Kidney (tissue), 14 donors: Measurements from ENCODE around the gene PDLIM5. TPM values are rescaled to one million over a fixed set of nuclear protein-coding genes. Genes with fewer than 3 reads are reported as not detected.
"Not testable (repeated sequence)": the region's sequence is repeated elsewhere in the genome, so short reads cannot be mapped to it uniquely, and the experiment has no call there.

ENCODE experiments used
- DNase-seq, 5 donors: peaks; one replicate each; pipeline ENCODE4 v3.0.0-alpha.2; 2013 to 2020
- FAIRE-seq: peaks from 2 replicates; lab custom pipeline; 2012; peaks lifted over from hg19 to GRCh38; lab: Jason Lieb, UNC
- H3K27ac ChIP-seq, 2 donors: one replicate each; pipeline ENCODE4 v1.7.0; 2013; ENCODE audit warnings: low read depth in 2 of 2, low read length in 2 of 2, inconsistent platforms in 1 of 2
- H3K27me3 ChIP-seq: one replicate; pipeline ENCODE4 v1.7.1; 2013; ENCODE audit warnings: low read length, inconsistent platforms; ENCODE audit not compliant: control insufficient read depth, insufficient read depth
- H3K36me3 ChIP-seq, 3 donors: one replicate each; pipeline versions ENCODE4 v1.7.0 to v1.7.1; 2013; ENCODE audit warnings: low read length in 3 of 3, control low read depth in 1 of 3, inconsistent platforms in 1 of 3; ENCODE audit not compliant: insufficient read depth in 3 of 3, control insufficient read depth in 2 of 3
- H3K4me1 ChIP-seq, 3 donors: one replicate each; pipeline versions ENCODE4 v1.7.0 to v1.7.1; 2013; ENCODE audit warnings: low read length in 3 of 3, inconsistent platforms in 1 of 3, low read depth in 1 of 3; ENCODE audit not compliant: control insufficient read depth in 2 of 3, insufficient read depth in 2 of 3
- H3K4me3 ChIP-seq, 3 donors: one replicate each; pipeline versions ENCODE4 v1.7.0 to v1.8.1; 2013; ENCODE audit warnings: low read length in 3 of 3, control low read depth in 1 of 3, inconsistent platforms in 1 of 3
- H3K9ac ChIP-seq, 3 donors: one replicate each; pipeline versions ENCODE4 v1.7.0 to v1.7.1; 2013; ENCODE audit warnings: low read length in 3 of 3, control low read depth in 1 of 3, inconsistent platforms in 1 of 3
- H3K9me3 ChIP-seq, 3 donors: one replicate each; pipeline versions ENCODE4 v1.7.0 to v1.7.1; 2013; ENCODE audit warnings: low read length in 3 of 3, control low read depth in 1 of 3, inconsistent platforms in 1 of 3; ENCODE audit not compliant: control insufficient read depth in 2 of 3, insufficient read depth in 1 of 3
- CTCF ChIP-seq: IDR thresholded peaks from 3 replicates; pipeline ENCODE4 v1.5.1; 2012; ENCODE audit warnings: mild to moderate bottlenecking, moderate library complexity, borderline replicate concordance; ENCODE audit not compliant: insufficient read depth; ENCODE audit errors: extremely low read depth
- intact Hi-C: fragments of 100-400 bp; cut with DNase I; formaldehyde crosslinking; loops from one replicate; pipeline ENCODE4 v1.11.1; 2022
- polyA plus RNA-seq: library from polyadenylated mRNA; stranded (reverse); fragments of 350-450 nt; fragmentation: Illumina TruSeq; extraction: RNeasy Lipid Tissue Mini Kit (QIAGEN cat#74804); gene quantifications from one replicate; pipeline ENCODE4 v1.2.3, GENCODE V29; 2014; ENCODE audit warnings: low read depth, low replicate concordance; ENCODE audit not compliant: insufficient read depth
- total RNA-seq: library from RNA; stranded (reverse); fragmentation: NEBNext Ultra II Directional; extraction: Animal tissue kit (Norgen Biotek cat#: 25700); gene quantifications from one replicate; pipeline ENCODE4 v1.2.1, GENCODE V29; 2021
- donor health status: control.
- donor health status: control.
- donor health status: control.
- donor health status: control.
- donor health status: control.
- donor health status: DM: yes; HTN: yes; CAD: no.
- donor health status: Normal renal cell carcinoma (clear cell type).

Gene PDLIM5
- total and polyA plus RNA-seq, 2 donors from 2014 or later = 24.3 to 167 TPM

- no peak for TF ChIP-seq CTCF
- DNase-seq (no peak), FAIRE-seq (no peak)
- H3K9ac ChIP-seq = no peak overlapping the region
- intact Hi-C loops = no loop called here
- no peaks in the 10 kb centered on the region for H3K4me1 ChIP-seq
- H3K27me3 ChIP-seq = no peaks in the 10 kb centered on the region
- peaks cover 0 to 11% (median 7%) of the 10 kb centered on the region in 3 donors for H3K36me3 ChIP-seq
- H3K27ac ChIP-seq = no peak overlapping the region
- H3K9me3 ChIP-seq = no peaks in the 10 kb centered on the region
- H3K4me3 ChIP-seq = no peak overlapping the region
Observed at GRCh38 chr4:94623126-94623911, 171.6 kb downstream of the PDLIM5 start.

GRCh38 chr4:94626942-94627341, 175.2 kb downstream of the PDLIM5 start:
- FAIRE-seq (no peak), DNase-seq (no peak)
- Histone ChIP-seq H3K27me3 (no peaks in the 10 kb centered on the region), H3K9me3 (no peaks in the 10 kb centered on the region), H3K9ac (no peak overlapping the region), H3K4me1 (no peaks in the 10 kb centered on the region), H3K4me3 (no peak overlapping the region), H3K36me3 (peaks cover 0 to 4% (median 2%) of the 10 kb centered on the region in 3 donors), H3K27ac (no peak overlapping the region)
- intact Hi-C loops = no loop called here
- TF ChIP-seq CTCF = no peak

- H3K9ac ChIP-seq, H3K4me1 ChIP-seq, FAIRE-seq, intact Hi-C loops, DNase-seq, H3K9me3 ChIP-seq, H3K27ac ChIP-seq, H3K27me3 ChIP-seq, H3K36me3 ChIP-seq, H3K4me3 ChIP-seq: not testable (repeated sequence)
Observed at GRCh38 chr4:94629058-94629457, 177.3 kb downstream of the PDLIM5 start.

- intact Hi-C loops = no loop called here
- Histone ChIP-seq H3K27me3 (no peaks in the 10 kb centered on the region), H3K4me1 (no peaks in the 10 kb centered on the region), H3K9me3 (no peaks in the 10 kb centered on the region), H3K9ac (no peak overlapping the region), H3K4me3 (no peak overlapping the region), H3K27ac (no peak overlapping the region), H3K36me3 (no peaks in the 10 kb centered on the region)
- TF ChIP-seq CTCF = no peak
- DNase-seq (no peak), FAIRE-seq (no peak)
Observed at GRCh38 chr4:94629837-94630236, 178.1 kb downstream of the PDLIM5 start.
